Measurements from ENCODE around the gene BPI.
"Not testable (repeated sequence)": the region's sequence is repeated elsewhere in the genome, so short reads cannot be mapped to it uniquely, and the experiment has no call there.

The BPI gene

DNA sequence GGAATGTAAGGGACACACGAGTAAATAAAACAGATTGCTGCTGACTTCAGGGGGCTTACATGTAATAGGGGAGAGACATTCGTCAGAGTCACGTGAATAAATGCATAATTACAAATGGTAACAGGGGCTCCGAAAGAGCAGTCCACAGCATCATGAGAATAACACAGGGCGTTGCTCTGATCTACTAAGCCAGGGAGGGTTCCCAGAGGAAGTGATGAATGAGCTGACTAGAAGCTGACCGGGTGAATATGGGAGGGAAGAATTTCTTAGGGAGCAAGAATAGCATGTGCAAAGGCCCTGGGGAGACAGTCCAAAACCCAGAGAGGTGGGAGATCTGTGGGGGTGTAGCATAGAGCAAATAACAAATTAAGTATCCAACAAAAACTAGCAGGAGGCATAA is 2.4 kb downstream of the BPI start:
- no peak for DNase-seq

DNA sequence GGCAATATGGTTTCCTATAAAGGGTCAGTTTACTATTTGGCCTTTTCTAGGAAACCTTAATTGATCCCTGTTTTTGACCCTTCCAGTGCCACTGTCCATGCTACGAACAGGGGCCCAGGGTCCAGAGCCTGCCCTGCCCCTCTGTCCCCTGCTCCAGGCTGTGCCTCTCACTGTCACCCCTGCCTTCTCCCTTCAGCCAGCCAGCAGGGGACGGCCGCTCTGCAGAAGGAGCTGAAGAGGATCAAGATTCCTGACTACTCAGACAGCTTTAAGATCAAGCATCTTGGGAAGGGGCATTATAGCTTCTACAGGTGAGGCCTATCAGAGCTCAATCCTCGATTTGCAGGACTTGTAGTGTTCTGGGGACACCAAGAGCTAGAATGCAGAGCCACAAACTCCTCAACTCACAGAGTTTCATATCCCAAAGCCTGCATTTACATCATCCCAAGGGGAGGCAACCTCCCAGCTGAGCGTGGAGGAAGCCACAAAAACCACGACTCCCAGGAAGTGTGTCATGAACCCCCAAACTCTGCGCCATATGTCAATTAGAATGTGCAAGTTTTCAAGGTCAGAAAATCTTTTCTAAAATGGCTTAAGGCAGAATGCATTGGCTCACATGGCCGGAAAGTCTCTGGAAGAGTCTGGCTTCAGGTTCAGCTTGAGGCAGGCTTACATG is 3.6 kb downstream of the BPI start:
- DNase-seq: no peak

DNA sequence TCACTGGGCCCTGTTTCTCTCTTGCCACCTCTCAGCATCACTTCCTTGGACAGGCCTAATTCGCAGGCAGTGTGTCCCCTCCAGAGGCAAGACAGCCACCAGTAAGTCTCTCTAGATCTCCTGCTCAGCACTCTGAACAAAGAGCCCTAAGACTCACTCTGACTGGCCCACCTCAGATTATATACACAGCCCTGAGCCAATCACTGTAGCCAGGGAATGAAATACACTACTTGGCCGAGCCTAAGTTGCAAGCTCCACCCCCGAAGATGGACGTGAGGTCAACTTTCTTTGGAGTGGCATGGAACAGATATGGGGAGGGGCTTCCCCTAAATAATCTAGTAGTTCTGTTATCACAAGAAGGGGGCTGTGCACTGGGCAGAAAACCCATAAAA is 4.1 kb downstream of the BPI start:
- DNase-seq: no peak

DNA sequence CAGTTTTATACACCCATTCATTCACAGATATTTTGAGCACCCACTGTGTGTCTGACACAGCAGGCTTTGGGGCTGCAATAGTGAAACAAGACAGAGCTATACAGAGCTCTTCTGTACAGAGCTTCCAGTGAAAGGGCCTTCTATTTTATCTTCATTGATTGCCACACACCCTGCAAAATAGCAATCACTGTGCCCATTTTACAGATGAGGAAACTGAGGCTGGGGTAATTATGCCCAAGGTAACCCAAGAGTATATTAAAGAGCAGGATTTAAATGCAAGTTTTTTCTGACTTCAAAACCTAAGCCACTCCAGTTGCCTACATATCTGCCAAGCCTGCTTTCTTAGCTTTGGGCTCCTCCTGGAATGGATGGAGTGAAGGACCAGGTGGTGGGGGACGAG is 4.5 kb downstream of the BPI start:
- no peak for DNase-seq

DNA sequence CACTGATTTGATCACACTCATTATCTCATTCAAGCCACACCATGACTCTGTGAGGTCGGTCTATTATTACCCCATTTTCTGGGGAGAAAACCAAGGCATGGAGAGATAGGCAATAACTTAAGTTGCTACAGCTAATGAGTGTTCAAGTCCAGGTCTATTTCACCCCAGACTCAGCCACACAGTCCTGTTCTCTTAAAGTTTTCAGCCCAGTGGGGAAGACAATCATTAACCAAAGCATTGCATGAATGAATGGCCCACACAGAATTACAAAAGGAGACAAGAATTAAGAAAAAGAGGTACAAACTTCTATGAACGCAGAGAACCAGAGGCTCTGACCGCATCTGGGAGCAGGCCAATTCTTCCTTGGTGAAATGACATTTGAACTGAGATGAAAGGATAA is 7.1 kb downstream of the BPI start:
- no peak for DNase-seq

DNA sequence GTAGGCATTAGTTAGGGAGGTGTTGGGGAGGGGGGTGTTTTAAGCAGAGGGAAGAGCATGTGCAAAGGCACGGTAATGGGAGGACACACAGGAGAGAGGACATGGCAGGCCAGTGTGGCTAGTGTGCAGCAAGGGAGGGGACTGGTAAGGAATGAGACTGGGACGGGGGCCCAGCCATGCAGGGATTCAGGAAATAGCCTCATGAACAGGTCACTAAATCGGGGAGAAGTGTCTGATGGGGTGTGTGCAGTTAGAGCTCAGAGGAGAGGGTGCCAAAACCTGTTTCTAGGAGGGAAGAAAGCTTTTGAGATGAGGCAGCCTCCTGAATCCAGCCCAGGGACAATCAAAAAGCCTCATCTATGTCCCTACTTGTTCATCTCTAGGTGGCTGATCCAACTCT is 7.5 kb downstream of the BPI start:
- DNase-seq: no peak

DNA sequence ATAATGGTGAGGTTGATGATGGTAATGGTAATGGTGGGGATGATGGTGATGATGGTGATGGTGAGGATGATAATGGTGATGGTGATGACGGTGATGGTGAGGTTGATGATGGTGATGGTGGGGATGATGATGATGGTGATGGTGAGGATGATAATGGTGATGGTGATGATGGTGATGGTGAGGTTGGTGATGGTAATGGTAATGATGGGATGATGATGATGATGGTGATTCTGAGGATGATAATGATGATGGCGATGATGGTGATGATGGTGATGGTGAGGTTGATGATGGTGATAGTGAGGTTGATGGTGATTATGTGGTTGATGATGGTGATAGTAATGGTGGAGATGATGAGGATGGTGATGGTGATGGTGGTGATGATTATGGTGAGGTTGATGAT is 9.7 kb downstream of the BPI start:
- no peak for DNase-seq

DNA sequence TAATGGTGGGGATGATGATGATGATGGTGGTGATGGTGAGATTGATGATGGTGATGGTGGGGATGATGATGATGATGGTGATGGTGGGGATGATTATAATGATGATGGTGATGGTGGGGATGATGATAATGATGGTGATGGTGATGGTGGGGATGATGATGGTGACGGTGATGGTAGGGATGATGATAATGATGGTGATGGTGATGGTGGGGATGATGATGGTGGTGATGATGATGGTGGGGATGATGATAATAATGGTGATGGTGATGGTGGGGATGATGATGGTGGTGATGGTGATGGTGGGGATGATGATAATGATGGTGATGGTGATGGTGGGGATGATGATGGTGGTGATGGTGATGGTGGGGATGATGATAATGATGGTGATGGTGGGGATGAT is 10.4 kb downstream of the BPI start:
- DNase-seq: not testable (repeated sequence)

DNA sequence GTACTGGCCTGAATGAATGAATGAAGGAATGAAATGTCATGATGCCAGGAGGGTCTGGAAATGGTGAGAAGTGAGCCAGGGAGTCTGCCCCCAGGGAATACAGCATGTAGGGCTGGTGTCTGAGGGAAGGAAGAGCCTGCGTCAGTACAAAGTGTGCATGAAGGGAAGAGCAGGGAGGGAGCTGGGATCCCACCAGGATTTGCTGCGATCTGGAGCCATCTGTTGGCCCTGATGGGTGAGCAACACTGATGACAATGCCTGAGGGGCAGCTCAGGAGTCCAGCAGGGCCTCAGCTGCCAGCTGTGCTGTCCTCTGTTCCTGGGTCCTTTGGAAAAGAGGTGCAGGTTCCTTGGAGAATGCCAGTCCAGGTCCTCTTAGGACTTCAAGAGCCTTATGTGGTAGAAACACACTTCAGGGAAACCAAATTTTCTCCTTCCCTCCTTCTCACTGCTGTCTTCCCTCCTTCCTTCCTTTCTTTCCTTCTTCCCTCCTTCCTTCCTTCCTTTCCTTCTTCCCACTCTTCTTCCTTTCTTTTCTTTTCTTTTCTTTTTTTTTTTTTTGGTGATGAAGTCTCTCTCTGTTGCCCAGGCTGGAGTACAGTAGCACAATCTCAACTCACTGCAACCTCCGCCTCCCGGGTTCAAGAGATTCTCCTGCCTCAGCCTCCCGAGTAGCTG is 11.5 kb downstream of the BPI start:
- DNase-seq: no peak

DNA sequence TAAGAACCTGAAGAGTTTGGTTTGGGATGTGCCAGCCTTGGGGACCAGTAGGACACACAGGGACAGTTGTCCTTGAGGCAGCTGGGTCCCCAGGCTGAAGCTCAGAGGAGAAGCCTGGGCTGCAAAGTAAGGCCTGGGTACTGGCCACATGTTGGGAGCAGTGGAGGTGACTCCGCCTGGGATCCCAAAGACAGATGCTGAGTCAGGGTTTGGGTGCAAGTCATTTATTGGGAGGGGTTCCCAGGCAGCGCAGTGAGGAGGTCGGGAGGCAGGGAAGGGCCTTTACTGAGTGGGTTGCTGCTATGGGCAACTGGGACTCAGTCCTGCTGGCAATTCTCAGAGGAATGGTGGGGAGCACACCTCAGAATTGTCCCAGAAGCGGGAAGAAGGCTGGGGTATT is 12.4 kb downstream of the BPI start:
- no peak for DNase-seq

DNA sequence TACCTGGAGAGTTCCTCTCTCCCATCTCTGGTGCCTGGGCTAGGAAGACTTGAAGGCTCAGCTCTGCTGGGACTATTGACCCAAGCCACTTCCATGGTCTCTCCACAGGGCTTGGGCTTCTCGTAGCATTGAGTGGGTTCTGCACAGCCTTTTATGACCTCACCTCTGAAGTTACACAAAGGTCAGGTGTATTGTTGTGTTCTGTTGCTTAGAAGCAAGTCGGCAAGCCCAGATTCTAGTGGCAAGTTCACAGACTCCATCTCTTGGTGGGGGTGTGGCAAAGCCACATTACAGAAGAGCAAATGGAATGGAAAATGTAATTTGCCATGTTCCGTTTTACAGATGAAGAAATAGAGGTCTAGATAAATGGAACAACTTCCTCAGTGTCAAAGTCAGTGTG is 13.5 kb downstream of the BPI start:
- no peak for DNase-seq

DNA sequence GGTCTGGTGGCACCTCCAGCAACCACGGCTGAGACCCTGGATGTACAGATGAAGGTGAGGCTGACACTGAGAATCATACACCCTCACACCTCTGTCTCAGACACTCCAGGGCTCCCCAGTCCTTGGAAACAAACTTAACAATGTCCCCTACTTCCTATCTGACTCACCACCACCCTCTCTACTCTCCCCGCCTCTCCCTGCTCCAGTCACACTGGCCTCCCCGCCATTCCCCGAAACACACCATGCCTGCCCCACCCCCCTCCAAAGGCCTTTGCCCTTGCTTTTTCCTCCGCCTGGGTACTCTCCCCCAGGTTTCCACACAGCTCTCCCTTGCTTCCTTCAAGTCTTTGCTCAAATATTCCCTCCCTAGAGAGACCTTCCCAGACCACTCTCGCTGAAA is 16.3 kb downstream of the BPI start:
- DNase-seq: no peak

DNA sequence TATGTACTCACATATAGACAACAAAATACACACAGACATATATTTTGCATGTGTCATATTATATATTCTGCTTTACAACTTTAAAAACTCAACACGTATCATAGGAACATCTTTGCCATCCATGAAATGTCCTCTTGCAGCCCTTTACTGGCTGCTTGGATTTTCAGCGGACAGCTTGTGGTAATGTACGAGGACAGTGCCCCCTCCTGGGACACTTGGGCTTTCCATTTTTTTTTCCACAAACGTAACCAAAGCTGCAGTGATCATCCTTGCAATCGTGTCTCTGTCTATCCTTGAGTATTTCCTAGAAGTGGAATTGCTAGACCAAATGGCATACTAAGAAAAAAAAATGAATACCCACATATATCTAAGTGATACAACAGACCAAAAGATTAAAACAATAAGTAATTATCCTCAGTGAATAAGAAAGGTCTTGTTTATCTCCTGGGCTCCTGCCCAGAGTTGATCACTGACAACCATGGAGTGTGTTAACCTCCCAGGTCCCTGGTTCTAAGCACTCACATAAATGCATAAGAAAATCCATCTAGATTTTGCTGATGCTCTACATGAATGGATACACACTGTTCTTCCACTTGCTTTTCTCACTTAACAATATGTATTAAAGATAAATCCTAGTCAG is 18.1 kb downstream of the BPI start:
- DNase-seq: no peak

DNA sequence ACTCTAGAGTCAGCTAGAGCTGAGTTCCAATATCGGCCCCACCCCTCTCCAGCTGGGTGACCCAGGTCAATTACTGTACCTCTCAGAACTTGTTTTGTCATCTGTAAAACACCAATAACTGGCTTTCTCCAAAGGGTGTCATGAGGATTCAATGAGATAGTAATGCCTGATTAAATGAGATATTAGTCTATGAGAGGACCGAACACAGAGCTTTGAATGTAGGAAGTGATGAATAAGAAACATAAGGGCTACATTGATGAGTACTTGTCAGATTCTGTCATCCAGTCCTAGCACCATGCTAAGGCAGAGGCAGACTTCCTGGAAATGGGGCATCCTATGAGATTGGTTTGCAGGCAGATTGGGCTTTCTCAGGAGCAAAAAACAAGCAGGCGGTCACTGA is 20.2 kb downstream of the BPI start:
- no peak for DNase-seq

DNA sequence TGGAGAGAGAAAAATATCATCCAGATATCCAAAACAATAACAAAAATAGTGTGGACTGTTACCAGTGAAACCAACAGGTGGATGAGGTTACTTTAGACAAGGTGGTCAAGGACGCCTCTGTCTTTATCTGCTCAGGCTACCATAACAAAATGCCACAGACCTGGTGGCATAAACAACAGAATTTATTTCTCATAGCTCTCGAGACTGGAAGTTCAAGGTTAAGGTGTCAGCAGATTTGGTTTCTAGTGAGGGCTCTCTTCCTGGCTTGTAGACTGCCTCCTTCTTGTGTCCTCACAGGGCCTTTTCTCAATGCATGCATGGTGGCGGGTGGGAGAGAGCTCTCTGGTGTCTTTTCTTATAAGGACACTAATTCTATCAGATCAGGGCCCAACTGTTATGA is 21.2 kb downstream of the BPI start:
- no peak for DNase-seq

DNA sequence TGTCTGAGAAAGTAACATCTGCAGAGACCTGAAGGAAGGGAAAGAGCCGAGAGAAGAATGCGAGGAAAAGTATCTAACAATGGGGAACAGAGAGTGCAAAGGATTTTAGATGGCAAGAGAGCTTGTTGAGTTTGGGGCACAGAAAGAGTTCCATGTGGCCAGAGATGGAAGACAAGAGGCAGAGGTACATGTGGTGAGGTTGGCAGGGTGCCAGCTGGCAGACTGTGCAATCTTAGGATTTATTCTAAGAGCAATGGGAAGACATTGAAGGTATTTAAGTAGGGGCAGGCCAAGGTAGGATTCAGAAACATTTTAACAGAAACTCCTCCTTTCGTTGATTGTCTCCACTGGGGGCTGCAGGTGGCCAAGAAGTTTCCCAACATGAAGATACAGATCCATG is 21.9 kb downstream of the BPI start:
- DNase-seq: no peak

DNA sequence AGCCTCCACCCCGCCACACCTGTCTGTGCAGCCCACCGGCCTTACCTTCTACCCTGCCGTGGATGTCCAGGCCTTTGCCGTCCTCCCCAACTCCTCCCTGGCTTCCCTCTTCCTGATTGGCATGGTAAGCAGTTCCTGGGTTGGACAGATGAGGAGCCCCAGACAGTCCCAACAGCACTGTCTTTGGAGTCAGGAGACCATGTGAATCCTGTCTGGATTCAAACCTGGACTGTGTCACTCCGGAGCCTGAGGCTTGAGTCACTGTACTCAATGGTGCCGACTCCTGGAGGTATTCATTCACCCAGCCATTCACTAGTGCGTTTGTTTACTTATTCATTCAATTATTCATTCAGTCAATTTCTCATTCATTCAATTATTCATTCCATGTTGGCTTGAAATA is 22.4 kb downstream of the BPI start:
- no peak for DNase-seq

DNA sequence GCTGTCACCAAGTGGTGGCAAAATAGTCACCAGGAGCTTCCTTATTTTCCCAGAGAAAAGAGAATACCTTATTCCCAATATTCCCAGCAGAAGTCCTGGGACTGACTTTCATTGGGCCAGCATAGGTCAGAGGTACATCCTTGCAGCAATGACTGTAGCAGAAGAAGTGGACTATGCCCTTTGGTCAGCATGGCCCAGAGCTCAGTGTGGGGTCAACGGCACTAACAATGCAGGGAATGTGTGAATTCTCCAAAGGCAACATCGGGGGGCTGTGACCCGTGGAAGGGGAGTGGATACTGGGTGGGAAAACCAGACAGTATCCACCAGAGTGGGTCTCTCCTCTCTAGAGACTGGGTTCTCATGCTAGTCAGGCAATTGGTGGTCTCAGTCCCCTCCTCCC is 26.7 kb downstream of the BPI start:
- no peak for DNase-seq

DNA sequence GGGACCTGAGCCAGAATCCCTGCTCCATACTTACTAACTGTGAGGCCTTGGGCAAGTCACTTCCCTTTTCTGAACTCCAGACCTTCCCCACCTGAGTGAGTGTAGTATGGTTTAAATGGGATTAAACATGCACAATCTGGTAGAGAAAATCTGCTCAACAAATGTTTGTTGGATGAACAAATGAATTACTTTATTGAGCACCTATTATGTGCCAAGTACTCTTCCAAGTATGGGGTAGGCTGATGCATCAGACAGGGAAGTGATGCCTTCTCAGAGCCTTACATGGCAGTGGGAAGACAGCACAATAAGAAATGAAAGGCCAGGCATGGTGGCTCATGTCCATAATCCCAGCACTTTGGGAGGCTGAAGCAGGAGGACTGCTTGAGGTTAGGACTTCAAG is 27.3 kb downstream of the BPI start:
- no peak for DNase-seq

DNA sequence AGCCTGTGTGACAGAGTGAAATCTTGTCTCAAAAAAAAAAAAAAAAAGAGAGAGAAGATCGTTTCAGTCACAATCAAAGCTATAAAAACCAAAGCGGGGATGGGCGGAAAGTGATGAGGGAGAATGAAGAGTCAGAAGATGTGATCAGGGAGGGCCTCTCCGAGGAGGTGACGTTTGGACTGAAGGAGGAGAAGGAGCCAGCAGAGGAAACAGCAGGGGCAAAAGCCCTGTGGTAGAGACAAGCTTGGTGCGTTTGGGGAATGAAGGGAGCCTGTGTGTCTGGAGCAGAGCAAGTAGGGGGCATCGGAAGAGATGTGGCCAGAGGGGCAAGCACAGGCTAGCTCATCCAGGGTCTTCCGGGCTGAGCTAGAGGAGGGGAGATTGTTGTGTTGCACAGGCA is 27.9 kb downstream of the BPI start:
- DNase-seq: no peak

DNA sequence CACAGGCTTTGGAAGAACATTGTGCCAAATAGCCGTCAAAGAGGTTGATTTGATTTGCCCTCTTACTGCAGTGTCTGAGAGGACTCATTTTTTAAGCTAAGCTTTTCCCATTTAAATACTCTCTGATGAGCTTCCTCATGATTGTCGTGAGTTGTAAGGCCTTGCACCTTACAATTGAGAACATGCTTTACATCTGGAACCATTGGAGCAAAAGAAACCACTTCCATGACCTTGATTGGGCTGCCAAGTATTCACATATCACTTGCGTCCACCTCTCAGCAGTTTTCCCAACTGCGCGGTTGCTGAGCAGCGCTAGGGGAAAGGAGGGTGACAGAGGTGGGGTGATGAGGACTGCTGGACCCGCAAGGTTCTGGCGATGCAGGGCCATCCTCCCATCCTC is 30.1 kb downstream of the BPI start:
- no peak for DNase-seq

DNA sequence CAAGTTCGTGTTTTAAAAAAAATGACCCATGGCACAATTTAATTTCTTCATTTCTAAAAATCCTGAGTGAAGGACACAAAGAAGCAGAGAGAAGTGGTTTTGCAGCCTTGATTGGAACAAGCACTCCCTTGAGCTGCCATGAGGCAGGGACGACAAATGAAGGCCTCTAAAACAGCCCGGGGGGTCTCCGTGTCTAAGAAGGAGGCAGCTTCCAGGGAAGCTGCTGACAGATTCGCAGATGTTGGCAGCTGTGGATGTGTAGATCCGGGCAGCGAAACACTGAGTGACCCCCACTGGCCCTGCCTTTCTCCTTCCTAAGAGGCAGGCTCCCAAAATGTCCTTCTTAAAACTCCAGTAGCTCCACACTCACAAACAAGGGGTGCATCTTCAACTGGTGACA is 32.8 kb downstream of the BPI start:
- DNase-seq: no peak

DNA sequence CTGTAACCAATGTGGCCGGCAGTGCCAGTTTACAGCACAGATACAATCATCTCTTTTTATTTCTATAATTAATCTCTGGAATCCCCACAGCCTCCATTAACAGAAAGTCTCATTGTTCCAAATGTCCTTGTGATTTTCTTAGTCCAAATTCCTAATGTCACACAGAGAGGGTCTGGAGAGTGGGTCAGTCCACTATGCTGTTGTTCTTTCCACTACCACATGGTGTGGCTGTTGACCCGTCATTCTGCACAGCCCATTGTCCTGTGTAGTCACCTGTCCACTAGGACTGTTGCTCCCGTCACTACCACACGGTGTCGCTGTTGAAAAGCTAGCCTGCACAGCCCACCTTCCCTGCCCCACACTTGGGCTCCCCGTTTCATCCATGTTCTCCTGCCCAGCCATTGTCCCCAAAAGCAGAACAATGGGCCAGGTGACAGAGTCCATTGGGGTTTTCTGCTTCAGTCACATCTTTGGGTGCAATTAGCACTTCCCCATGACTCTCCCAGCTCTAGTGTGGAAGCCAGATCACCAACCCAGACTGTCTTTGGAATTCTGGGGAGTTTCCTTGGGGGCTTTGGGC is 33.7 kb downstream of the BPI start:
- DNase-seq: no peak

DNA sequence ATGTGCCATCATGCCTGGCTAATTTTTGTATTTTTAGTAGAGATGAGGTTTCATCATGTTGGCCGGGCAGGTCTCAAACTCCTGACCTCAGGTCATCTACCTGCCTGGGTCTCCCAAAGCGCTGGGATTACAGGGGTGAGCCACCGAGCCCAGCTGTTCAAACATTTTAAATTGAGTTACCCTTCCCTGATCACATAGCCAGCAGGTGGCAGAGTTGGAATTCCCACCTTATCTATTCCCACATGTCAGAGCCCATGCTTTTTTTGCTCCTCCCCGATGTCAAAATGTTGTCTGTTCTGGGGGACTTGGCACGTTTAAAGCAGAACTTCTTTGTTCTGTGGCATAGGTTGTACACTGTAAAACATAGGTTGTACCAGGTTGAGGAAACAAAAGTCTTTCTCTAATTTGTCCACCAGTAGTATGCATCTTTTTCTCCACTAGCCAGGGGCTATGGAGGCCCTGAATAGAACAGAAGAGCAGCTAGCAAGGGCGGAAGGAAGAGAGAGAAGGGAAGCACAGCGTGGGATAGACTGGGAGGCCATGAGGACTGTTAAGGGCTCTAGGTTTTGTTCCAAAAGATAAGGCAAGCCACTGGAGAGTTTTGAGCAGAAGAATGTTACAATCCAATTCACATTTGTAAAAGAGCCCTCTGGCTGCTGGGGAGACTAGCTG is 35.0 kb downstream of the BPI start:
- no peak for DNase-seq
